Measurements from ENCODE around the gene GIPC1. TPM values are rescaled to one million over a fixed set of nuclear protein-coding genes. Genes with fewer than 3 reads are reported as not detected.

GIPC1 gene
- total and polyA plus RNA-seq, 7 experiments from 2014 or later, result 21.3 to 46.1 (median 25.9) TPM

GRCh38 chr19:14479975-14480699 lies 15.8 kb downstream of the GIPC1 start:
- Histone ChIP-seq H3K27ac (ENCODE audit: low read depth, low read length) (no peak overlapping the region), H3K4me1 (ENCODE audit: control insufficient read depth in 2 of 2, insufficient read depth in 2 of 2, low read length in 2 of 2) (peaks cover under 1% of the 10 kb centered on the region in 2 donors), H3K27me3 (ENCODE audit: control insufficient read depth in 2 of 2, insufficient read depth in 2 of 2, low read length in 2 of 2) (no peaks in the 10 kb centered on the region), H3K36me3 (ENCODE audit: control insufficient read depth in 2 of 3, insufficient read depth in 3 of 3, low read length in 3 of 3) (peaks cover 0 to 43% (median 0%) of the 10 kb centered on the region in 3 experiments), H3K4me3 (ENCODE audit: low read length) (no peak overlapping the region), H3K9me3 (ENCODE audit: control insufficient read depth in 2 of 3, low read length in 3 of 3) (no peaks in the 10 kb centered on the region)
- Mint-ChIP-seq H3K9me3 (peaks cover 0 to 3% (median 0%) of the 10 kb centered on the region in 11 donors), H3K4me3 (no peak overlapping the region), H3K27ac (no peak overlapping the region), H3K27me3 (peaks cover 0 to under 1% (median 0%) of the 10 kb centered on the region in 5 donors), H3K36me3 (peaks cover 0 to 10% (median 0%) of the 10 kb centered on the region in 5 donors), H3K4me1 (peaks cover 0 to 17% (median 11%) of the 10 kb centered on the region in 7 donors)
- peak; percentile 67 for ATAC-seq
- intact Hi-C loops (cut with micrococcal nuclease), result loop anchor here (1.0 to 10.0 kb wide), 6 partner anchors 48 to 595 kb away; partner anchors contain the start of genes ADGRL1 (in 1 of the 2) and ASF1B (in 1 of the 2)
- ChIA-PET CTCF (interaction anchor here (0.5 to 2.2 kb wide), 20 partner anchors 8 to 343 kb away, joined by 3 to 8 read pairs (median 4); partner anchors contain the start of genes ASF1B and GIPC1), POLR2A (interaction anchor here (0.5 to 1.9 kb wide), 8 partner anchors 16 to 402 kb away, joined by 3 to 7 read pairs (median 3); partner anchors contain the start of genes DNAJB1 and GIPC1)
- peak; percentile 47 to 87 (median 65) for DNase-seq

GRCh38 chr19:14479309-14479974 lies 16.5 kb downstream of the GIPC1 start:
- POLR2A ChIA-PET, result interaction anchor here (0.5 to 1.9 kb wide), 9 partner anchors 16 to 401 kb away, joined by 3 to 7 read pairs (median 3); partner anchors contain the start of genes DNAJB1, GIPC1 and PKN1
- Mint-ChIP-seq H3K36me3 (peaks cover 0 to 10% (median 0%) of the 10 kb centered on the region in 5 donors), H3K4me3 (no peak overlapping the region), H3K4me1 (peaks cover 0 to 24% (median 16%) of the 10 kb centered on the region in 7 donors), H3K27ac (no peak overlapping the region), H3K9me3 (peaks cover 0 to 3% (median 0%) of the 10 kb centered on the region in 11 donors), H3K27me3 (peaks cover 4 to 7% (median 6%) of the 10 kb centered on the region in 5 donors)
- Histone ChIP-seq H3K27ac (ENCODE audit: low read depth, low read length) (no peak overlapping the region), H3K27me3 (ENCODE audit: control insufficient read depth in 2 of 2, insufficient read depth in 2 of 2, low read length in 2 of 2) (no peaks in the 10 kb centered on the region), H3K36me3 (ENCODE audit: control insufficient read depth in 2 of 3, insufficient read depth in 3 of 3, low read length in 3 of 3) (peaks cover 0 to 43% (median 0%) of the 10 kb centered on the region in 3 experiments), H3K4me1 (ENCODE audit: control insufficient read depth in 2 of 2, insufficient read depth in 2 of 2, low read length in 2 of 2) (peaks cover 4 to 8% of the 10 kb centered on the region in 2 donors), H3K4me3 (ENCODE audit: low read length) (no peak overlapping the region), H3K9me3 (ENCODE audit: control insufficient read depth in 2 of 3, low read length in 3 of 3) (no peaks in the 10 kb centered on the region)
- intact Hi-C loops (cut with micrococcal nuclease), result loop anchor here in 1 of 2 donors (5.0 to 10.0 kb wide), 2 partner anchors 125 to 342 kb away; partner anchors contain the start of gene ASF1B
- ATAC-seq (no peak), DNase-seq (no peak)
- CTCF ChIA-PET, result interaction anchor here (0.6 to 2.2 kb wide), 16 partner anchors 9 to 342 kb away, joined by 3 to 8 read pairs (median 4); partner anchors contain the start of genes ASF1B and GIPC1

- Histone ChIP-seq H3K4me1 (ENCODE audit: control insufficient read depth in 2 of 2, insufficient read depth in 2 of 2, low read length in 2 of 2) (peaks cover 4 to 8% of the 10 kb centered on the region in 2 donors), H3K36me3 (ENCODE audit: control insufficient read depth in 2 of 3, insufficient read depth in 3 of 3, low read length in 3 of 3) (peaks cover 0 to 43% (median 0%) of the 10 kb centered on the region in 3 experiments), H3K9me3 (ENCODE audit: control insufficient read depth in 2 of 3, low read length in 3 of 3) (no peaks in the 10 kb centered on the region), H3K4me3 (ENCODE audit: low read length) (no peak overlapping the region), H3K27ac (ENCODE audit: low read depth, low read length) (no peak overlapping the region), H3K27me3 (ENCODE audit: control insufficient read depth in 2 of 2, insufficient read depth in 2 of 2, low read length in 2 of 2) (peaks cover 0 to 3% of the 10 kb centered on the region in 2 donors)
- Mint-ChIP-seq H3K36me3 (peaks cover 0 to 10% (median 0%) of the 10 kb centered on the region in 5 donors), H3K4me1 (peaks cover 0 to 28% (median 20%) of the 10 kb centered on the region in 7 donors), H3K27ac (no peak overlapping the region), H3K27me3 (peaks cover 6 to 13% (median 9%) of the 10 kb centered on the region in 5 donors), H3K9me3 (peaks cover 0 to 3% (median 0%) of the 10 kb centered on the region in 11 donors), H3K4me3 (no peak overlapping the region)
- ATAC-seq, result no peak
- POLR2A ChIA-PET, result no interaction called here
- no peak for DNase-seq
- CTCF ChIA-PET, result interaction anchor here (0.6 to 1.9 kb wide), 9 partner anchors 9 to 342 kb away, joined by 3 to 6 read pairs (median 4); partner anchors contain the start of genes ASF1B and PKN1
- intact Hi-C loops (cut with micrococcal nuclease), result loop anchor here in 1 of 2 donors (5.0 to 10.0 kb wide), 2 partner anchors 123 to 341 kb away; partner anchors contain the start of gene ASF1B
Observed at GRCh38 chr19:14478113-14478545, 17.8 kb downstream of the GIPC1 start.

GRCh38 chr19:14477418-14478112 lies 18.4 kb downstream of the GIPC1 start:
- Histone ChIP-seq H3K27ac (ENCODE audit: low read depth, low read length) (no peak overlapping the region), H3K4me1 (ENCODE audit: control insufficient read depth in 2 of 2, insufficient read depth in 2 of 2, low read length in 2 of 2) (peaks cover 4 to 11% of the 10 kb centered on the region in 2 donors), H3K9me3 (ENCODE audit: control insufficient read depth in 2 of 3, low read length in 3 of 3) (no peaks in the 10 kb centered on the region), H3K36me3 (ENCODE audit: control insufficient read depth in 2 of 3, insufficient read depth in 3 of 3, low read length in 3 of 3) (peaks cover 0 to 39% (median 0%) of the 10 kb centered on the region in 3 experiments), H3K27me3 (ENCODE audit: control insufficient read depth in 2 of 2, insufficient read depth in 2 of 2, low read length in 2 of 2) (peaks cover 0 to 4% of the 10 kb centered on the region in 2 donors), H3K4me3 (ENCODE audit: low read length) (no peak overlapping the region)
- POLR2A ChIA-PET, result no interaction called here
- intact Hi-C loops (cut with micrococcal nuclease), result loop anchor here in 1 of 2 donors (5.0 to 10.0 kb wide), 2 partner anchors 123 to 340 kb away; partner anchors contain the start of gene ASF1B
- no peak for DNase-seq
- CTCF ChIA-PET, result interaction anchor here (0.7 to 1.9 kb wide), 7 partner anchors 9 to 341 kb away, joined by 3 to 6 read pairs (median 3); partner anchors contain the start of genes ASF1B and PKN1
- H3K27ac Mint-ChIP-seq, result no peak overlapping the region
- H3K9me3 Mint-ChIP-seq, result peaks cover 0 to 3% (median 0%) of the 10 kb centered on the region in 11 donors
- H3K27me3 Mint-ChIP-seq, result peaks cover 6 to 18% (median 12%) of the 10 kb centered on the region in 5 donors
- H3K36me3 Mint-ChIP-seq, result peaks cover 0 to 10% (median 0%) of the 10 kb centered on the region in 5 donors
- H3K4me3 Mint-ChIP-seq, result peak overlapping the region in 1 of 10 donors; percentile 61
- ATAC-seq, result no peak
- peaks cover 0 to 33% (median 26%) of the 10 kb centered on the region in 7 donors for H3K4me1 Mint-ChIP-seq

GRCh38 chr19:14476673-14477401 lies 19.1 kb downstream of the GIPC1 start:
- peaks cover 0 to 3% (median 0%) of the 10 kb centered on the region in 11 donors for H3K9me3 Mint-ChIP-seq
- peaks cover 0 to 32% (median 0%) of the 10 kb centered on the region in 3 experiments for H3K36me3 ChIP-seq (ENCODE audit: control insufficient read depth in 2 of 3, insufficient read depth in 3 of 3, low read length in 3 of 3)
- peaks cover 0 to 37% (median 27%) of the 10 kb centered on the region in 7 donors for H3K4me1 Mint-ChIP-seq
- DNase-seq (no peak), ATAC-seq (peak; percentile 67)
- no peak overlapping the region for H3K4me3 ChIP-seq (ENCODE audit: low read length)
- ChIA-PET POLR2A (no interaction called here), CTCF (interaction anchor here (1.3 to 1.9 kb wide), 2 partner anchors 9 to 85 kb away, joined by 3 to 4 read pairs; no protein-coding TSS in a partner anchor)
- intact Hi-C loops (cut with micrococcal nuclease), result loop anchor here in 1 of 2 donors (5.0 to 10.0 kb wide), 2 partner anchors 122 to 340 kb away; partner anchors contain the start of gene ASF1B
- H3K27ac ChIP-seq (ENCODE audit: low read depth, low read length), result no peak overlapping the region
- H3K36me3 Mint-ChIP-seq, result peaks cover 0 to 9% (median 0%) of the 10 kb centered on the region in 5 donors
- peaks cover 0 to 4% of the 10 kb centered on the region in 2 donors for H3K27me3 ChIP-seq (ENCODE audit: control insufficient read depth in 2 of 2, insufficient read depth in 2 of 2, low read length in 2 of 2)
- no peaks in the 10 kb centered on the region for H3K9me3 ChIP-seq (ENCODE audit: control insufficient read depth in 2 of 3, low read length in 3 of 3)
- peaks cover 6 to 19% (median 12%) of the 10 kb centered on the region in 5 donors for H3K27me3 Mint-ChIP-seq
- peaks cover 4 to 17% of the 10 kb centered on the region in 2 donors for H3K4me1 ChIP-seq (ENCODE audit: control insufficient read depth in 2 of 2, insufficient read depth in 2 of 2, low read length in 2 of 2)
- H3K27ac Mint-ChIP-seq, result peak overlapping the region in 2 of 9 donors; percentile 5 to 78
- H3K4me3 Mint-ChIP-seq, result peak overlapping the region in 1 of 10 donors; percentile 61

All from naive thymus-derived CD4-positive, alpha-beta T cell (primary cell).